ENCODE measurements around the gene MEGF8.

GRCh38 chr19:42345191-42345812 is 19.9 kb downstream of the MEGF8 start:
- TF ChIP-seq CTCF (IDR thresholded peaks at IDR 0.05; ENCODE audit: insufficient read depth, low read length, poor library complexity, severe bottlenecking) (no peak), EZH2phosphoT487 (conservative IDR thresholded peaks at IDR 0.05; ENCODE audit: low read length) (no peak)
